GM10248 (cell line): ENCODE measurements around the gene COLEC11.

Source experiments
- CTCF ChIA-PET: fragments of 300-600 bp; sonication (Branson Sonifier 250); formaldehyde crosslinking; extraction: SDS; loops from one replicate; lab custom pipeline; 2021; ENCODE audit warnings: antibody characterized with exemption; lab: Yijun Ruan, JAX
- POLR2A ChIA-PET: fragments of 350-650 bp; sonication (Branson Sonifier 250); formaldehyde crosslinking; extraction: SDS; loops from one replicate; lab custom pipeline; 2020; ENCODE audit warnings: antibody characterized with exemption; lab: Yijun Ruan, JAX
- DNase-seq: peaks from one replicate; pipeline ENCODE4 v3.0.0; 2012; ENCODE audit errors: extremely low spot score
- CTCF ChIP-seq: IDR thresholded peaks from 2 replicates; pipeline ENCODE4 v1.5.1; 2012; ENCODE audit warnings: mild to moderate bottlenecking, low read depth; ENCODE audit errors: extremely low read depth, missing control alignments, control extremely low read depth

The COLEC11 gene

GRCh38 chr2:3637311-3637675 lies 42.4 kb downstream of the COLEC11 start:
- DNase-seq, result no peak
- TF ChIP-seq CTCF, result no peak
- ChIA-PET POLR2A (no interaction called here), CTCF (interaction anchor here (0.9 to 1.8 kb wide), 5 partner anchors 8 to 17 kb away, joined by 3 to 6 read pairs (median 4); no protein-coding TSS in a partner anchor)

- ChIA-PET CTCF (interaction anchor here (0.9 to 1.8 kb wide), 5 partner anchors 9 to 16 kb away, joined by 3 to 6 read pairs (median 4); no protein-coding TSS in a partner anchor), POLR2A (no interaction called here)
- DNase-seq, result no peak
Measured at GRCh38 chr2:3637692-3638455, 43.0 kb downstream of the COLEC11 start.

GRCh38 chr2:3638456-3638810 lies 43.5 kb downstream of the COLEC11 start:
- CTCF ChIA-PET, result interaction anchor here (1.7 to 1.8 kb wide), 2 partner anchors 12 to 15 kb away, joined by 6 read pairs; no protein-coding TSS in a partner anchor
- POLR2A ChIA-PET, result no interaction called here
- no peak for DNase-seq
- TF ChIP-seq CTCF, result no peak

More at GRCh38 chr2:3637692-3638455, 43.0 kb downstream of the COLEC11 start:
- no peak for TF ChIP-seq CTCF

- no peak for TF ChIP-seq CTCF
- DNase-seq, result no peak
- POLR2A ChIA-PET, result no interaction called here
- CTCF ChIA-PET, result interaction anchor here (1.4 to 1.8 kb wide), 3 partner anchors 10 to 15 kb away, joined by 3 to 6 read pairs (median 6); no protein-coding TSS in a partner anchor
Measured at GRCh38 chr2:3639015-3639630, 44.2 kb downstream of the COLEC11 start.

GRCh38 chr2:3639653-3640052 lies 44.7 kb downstream of the COLEC11 start:
- ChIA-PET POLR2A (no interaction called here), CTCF (interaction anchor here (1.4 kb wide), 1 partner anchor 11 kb away, joined by 3 read pairs; no protein-coding TSS in a partner anchor)
- DNase-seq, result no peak
- no peak for TF ChIP-seq CTCF

- DNase-seq, result no peak
- ChIA-PET POLR2A (no interaction called here), CTCF (interaction anchor here (1.0 to 1.1 kb wide), 2 partner anchors 10 to 43 kb away, joined by 3 read pairs; no protein-coding TSS in a partner anchor)
- no peak for TF ChIP-seq CTCF
Measured at GRCh38 chr2:3641181-3641580, 46.3 kb downstream of the COLEC11 start.
